HepG2 (cell line): ENCODE results near the gene SERINC1. TPM values are rescaled to one million over a fixed set of nuclear protein-coding genes. Genes with fewer than 3 reads are reported as not detected.

Experiments
- GLI4 ChIP-seq: sonication (generic); formaldehyde crosslinking; IDR thresholded peaks from 2 replicates; pipeline ENCODE4 v1.5.1; 2020; ENCODE audit warnings: missing genetic modification reagents, mild to moderate bottlenecking, moderate library complexity, borderline replicate concordance
- KIAA2018 ChIP-seq: sonication (generic); formaldehyde crosslinking; IDR thresholded peaks from 2 replicates; pipeline ENCODE4 v1.5.0; 2020; ENCODE audit warnings: mild to moderate bottlenecking, missing genetic modification reagents, borderline replicate concordance
- ZBTB3 ChIP-seq: sonication (generic); formaldehyde crosslinking; IDR thresholded peaks from 2 replicates; pipeline ENCODE4 v1.4.0; 2020; ENCODE audit warnings: low read depth, mild to moderate bottlenecking, moderate library complexity, missing genetic modification reagents, borderline replicate concordance
- ZNF143 ChIP-seq: sonication (generic); formaldehyde crosslinking; IDR thresholded peaks from 2 replicates; pipeline ENCODE4 v1.4.0; 2020; ENCODE audit warnings: missing genetic modification reagents
- ZNF335 ChIP-seq: sonication (generic); formaldehyde crosslinking; IDR thresholded peaks from 2 replicates; pipeline ENCODE4 v1.4.0; 2020; ENCODE audit warnings: missing genetic modification reagents
- ZNF451 ChIP-seq: sonication (generic); formaldehyde crosslinking; IDR thresholded peaks from 2 replicates; pipeline ENCODE4 v1.5.0; 2020; ENCODE audit warnings: mild to moderate bottlenecking, missing genetic modification reagents
- ZNF577 ChIP-seq: sonication (generic); formaldehyde crosslinking; IDR thresholded peaks from 2 replicates; pipeline ENCODE4 v1.4.0; 2020; ENCODE audit warnings: mild to moderate bottlenecking, low read depth, missing genetic modification reagents, borderline replicate concordance
- ZNF777 ChIP-seq: sonication (generic); formaldehyde crosslinking; IDR thresholded peaks from 2 replicates; pipeline ENCODE4 v1.4.0; 2020; ENCODE audit warnings: missing genetic modification reagents
- ZNF790 ChIP-seq: sonication (generic); formaldehyde crosslinking; IDR thresholded peaks from 2 replicates; pipeline ENCODE4 v1.8.0; 2022; ENCODE audit warnings: missing genetic modification reagents, mild to moderate bottlenecking, borderline replicate concordance
- ZNF792 ChIP-seq: IDR thresholded peaks from 2 replicates; pipeline ENCODE4 v1.6.1; 2016
- polyA plus RNA-seq, 8 experiments: library from polyadenylated mRNA; depleted of rRNA in 3 of 8; stranded (reverse) in 7 of 8; unstranded in 1 of 8; fragments of >200 nt; fragmentation: Illumina TruSeq in 4 of 8; extraction: Trizol in 4 of 8; gene quantifications; 2 replicates each; pipeline versions ENCODE4 v1.2.1 to v1.2.3, GENCODE V29; 2011 to 2016; ENCODE audit warnings: low read depth in 4 of 8, missing spikeins in 1 of 8, mixed read lengths in 1 of 8; ENCODE audit not compliant: insufficient read depth in 1 of 8
- total RNA-seq, 5 experiments: library from RNA; depleted of rRNA; stranded (reverse); fragments of >200 nt; fragmentation: Illumina TruSeq; extraction: Trizol; gene quantifications; 2 replicates each; pipeline ENCODE4 v1.2.3, GENCODE V29; 2016; ENCODE audit warnings: low read depth in 1 of 5
- TF ChIP-seq, protein P1 (sequence below): sonication (generic); formaldehyde crosslinking; IDR thresholded peaks from 2 replicates; pipeline ENCODE4 v1.4.0; 2020; ENCODE audit warnings: missing genetic modification reagents
- TF ChIP-seq, protein P2 (sequence below): sonication (generic); formaldehyde crosslinking; IDR thresholded peaks from 2 replicates; pipeline ENCODE4 v1.8.1; 2023; ENCODE audit warnings: mild to moderate bottlenecking, missing genetic modification reagents
- TF ChIP-seq, protein P3 (sequence below): sonication (generic); formaldehyde crosslinking; conservative IDR thresholded peaks from 2 replicates; pipeline ENCODE4 v1.4.0; 2020; ENCODE audit warnings: missing genetic modification reagents

The SERINC1 gene
- total and polyA plus RNA-seq, 2 of the 13 experiments (the other 11 are each of a cell fraction or from before 2014, with no cell fraction given) = 93.5 to 112 TPM

- peak; percentile 76 for TF ChIP-seq ZNF790
- no peak for TF ChIP-seq ZNF335 (CRISPR knock-in tag)
- TF ChIP-seq KIAA2018 (CRISPR knock-in tag) = no peak
- no peak for TF ChIP-seq ZNF143 (CRISPR knock-in tag)
- TF ChIP-seq ZNF777 (CRISPR knock-in tag) = peak; percentile 56
- TF ChIP-seq, protein P1, sequence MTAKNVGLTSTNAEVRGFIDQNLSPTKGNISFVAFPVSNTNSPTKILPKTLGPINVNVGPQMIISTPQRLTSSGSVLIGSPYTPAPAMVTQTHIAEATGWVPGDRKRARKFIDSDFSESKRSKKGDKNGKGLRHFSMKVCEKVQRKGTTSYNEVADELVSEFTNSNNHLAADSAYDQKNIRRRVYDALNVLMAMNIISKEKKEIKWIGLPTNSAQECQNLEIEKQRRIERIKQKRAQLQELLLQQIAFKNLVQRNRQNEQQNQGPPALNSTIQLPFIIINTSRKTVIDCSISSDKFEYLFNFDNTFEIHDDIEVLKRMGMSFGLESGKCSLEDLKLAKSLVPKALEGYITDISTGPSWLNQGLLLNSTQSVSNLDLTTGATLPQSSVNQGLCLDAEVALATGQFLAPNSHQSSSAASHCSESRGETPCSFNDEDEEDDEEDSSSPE (CRISPR knock-in tag) = peak; percentile 93
- TF ChIP-seq, protein P2, sequence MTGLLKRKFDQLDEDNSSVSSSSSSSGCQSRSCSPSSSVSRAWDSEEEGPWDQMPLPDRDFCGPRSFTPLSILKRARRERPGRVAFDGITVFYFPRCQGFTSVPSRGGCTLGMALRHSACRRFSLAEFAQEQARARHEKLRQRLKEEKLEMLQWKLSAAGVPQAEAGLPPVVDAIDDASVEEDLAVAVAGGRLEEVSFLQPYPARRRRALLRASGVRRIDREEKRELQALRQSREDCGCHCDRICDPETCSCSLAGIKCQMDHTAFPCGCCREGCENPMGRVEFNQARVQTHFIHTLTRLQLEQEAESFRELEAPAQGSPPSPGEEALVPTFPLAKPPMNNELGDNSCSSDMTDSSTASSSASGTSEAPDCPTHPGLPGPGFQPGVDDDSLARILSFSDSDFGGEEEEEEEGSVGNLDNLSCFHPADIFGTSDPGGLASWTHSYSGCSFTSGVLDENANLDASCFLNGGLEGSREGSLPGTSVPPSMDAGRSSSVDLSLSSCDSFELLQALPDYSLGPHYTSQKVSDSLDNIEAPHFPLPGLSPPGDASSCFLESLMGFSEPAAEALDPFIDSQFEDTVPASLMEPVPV (CRISPR knock-in tag) = peak; percentile 44; the same call in 1 of the 2 replicates
- TF ChIP-seq, protein P3, sequence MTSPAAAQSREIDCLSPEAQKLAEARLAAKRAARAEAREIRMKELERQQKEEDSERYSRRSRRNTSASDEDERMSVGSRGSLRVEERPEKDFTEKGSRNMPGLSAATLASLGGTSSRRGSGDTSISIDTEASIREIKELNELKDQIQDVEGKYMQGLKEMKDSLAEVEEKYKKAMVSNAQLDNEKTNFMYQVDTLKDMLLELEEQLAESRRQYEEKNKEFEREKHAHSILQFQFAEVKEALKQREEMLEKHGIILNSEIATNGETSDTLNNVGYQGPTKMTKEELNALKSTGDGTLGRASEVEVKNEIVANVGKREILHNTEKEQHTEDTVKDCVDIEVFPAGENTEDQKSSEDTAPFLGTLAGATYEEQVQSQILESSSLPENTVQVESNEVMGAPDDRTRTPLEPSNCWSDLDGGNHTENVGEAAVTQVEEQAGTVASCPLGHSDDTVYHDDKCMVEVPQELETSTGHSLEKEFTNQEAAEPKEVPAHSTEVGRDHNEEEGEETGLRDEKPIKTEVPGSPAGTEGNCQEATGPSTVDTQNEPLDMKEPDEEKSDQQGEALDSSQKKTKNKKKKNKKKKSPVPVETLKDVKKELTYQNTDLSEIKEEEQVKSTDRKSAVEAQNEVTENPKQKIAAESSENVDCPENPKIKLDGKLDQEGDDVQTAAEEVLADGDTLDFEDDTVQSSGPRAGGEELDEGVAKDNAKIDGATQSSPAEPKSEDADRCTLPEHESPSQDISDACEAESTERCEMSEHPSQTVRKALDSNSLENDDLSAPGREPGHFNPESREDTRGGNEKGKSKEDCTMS (CRISPR knock-in tag) = no peak
- TF ChIP-seq ZBTB3 (CRISPR knock-in tag) = no peak
- TF ChIP-seq ZNF451 (CRISPR knock-in tag) = 0 out of 2 replicates have a peak, but pooled peaks have one; percentile 54
- no peak for TF ChIP-seq ZNF577 (CRISPR knock-in tag)
- peak; percentile 84; the same call in 1 of the 2 replicates for TF ChIP-seq GLI4 (CRISPR knock-in tag)
- TF ChIP-seq ZNF792 (CRISPR knock-in tag) = peak; percentile 26; the same call in 1 of the 2 replicates
These were observed 72.1 kb downstream of the SERINC1 start, which contains the start of gene HSF2 (continued) for GRCh38 chr6:122399348-122400120.
